ENCODE measurements around the gene ZNF397.

GRCh38 chr18:35252466-35252865 lies 11.6 kb downstream of the ZNF397 start:
- no peak for TF ChIP-seq PATZ1 (CRISPR knock-in tag; IDR thresholded peaks at IDR 0.05; ENCODE audit: borderline replicate concordance)
- TF ChIP-seq TCF4 (CRISPR knock-in tag; IDR thresholded peaks at IDR 0.05; ENCODE audit: borderline replicate concordance), result no peak
- no peak for TF ChIP-seq ESRRG (CRISPR knock-in tag; IDR thresholded peaks at IDR 0.05)
- no peak for TF ChIP-seq ZFP3 (CRISPR knock-in tag; IDR thresholded peaks at IDR 0.05)
- no peak for TF ChIP-seq TSHZ2 (CRISPR knock-in tag; IDR thresholded peaks at IDR 0.05)
- no peak for TF ChIP-seq GLIS3 (CRISPR knock-in tag; IDR thresholded peaks at IDR 0.05)

Measured in SK-N-SH treated with all-trans-retinoic acid at 6 μM for 48 hours (cell line).